HG02870 (cell line): ENCODE results near the gene ASNSD1.
"Not testable (repeated sequence)": the region's sequence is repeated elsewhere in the genome, so short reads cannot be mapped to it uniquely, and the experiment has no call there.

Experiments used
- ATAC-seq: cut with Tn5 transposase; IDR thresholded peaks from one replicate; pipeline ENCODE4 v1.9.1; 2021; ENCODE audit warnings: mild to moderate bottlenecking, moderate library complexity; ENCODE audit not compliant: unreplicated experiment

Gene ASNSD1

GRCh38 chr2:189684811-189685210, 23.6 kb downstream of the ASNSD1 start:
- ATAC-seq = no peak

- no peak for ATAC-seq
Measured at GRCh38 chr2:189685540-189686229, 24.4 kb downstream of the ASNSD1 start.

- ATAC-seq = not testable (repeated sequence)
Measured at GRCh38 chr2:189687796-189688195, 26.5 kb downstream of the ASNSD1 start.

GRCh38 chr2:189696223-189696622, 35.0 kb downstream of the ASNSD1 start:
- ATAC-seq = no peak

GRCh38 chr2:189698020-189698887, 37.0 kb downstream of the ASNSD1 start:
- ATAC-seq = no peak

GRCh38 chr2:189700681-189701080, 39.4 kb downstream of the ASNSD1 start:
- ATAC-seq = no peak

GRCh38 chr2:189702071-189702470, 40.8 kb downstream of the ASNSD1 start:
- ATAC-seq = no peak

GRCh38 chr2:189709501-189710221, 48.4 kb downstream of the ASNSD1 start:
- ATAC-seq = no peak

GRCh38 chr2:189717593-189717992, 56.3 kb downstream of the ASNSD1 start:
- not testable (repeated sequence) for ATAC-seq

GRCh38 chr2:189719571-189719970, 58.3 kb downstream of the ASNSD1 start:
- ATAC-seq = no peak
